NB4 (cell line): ENCODE measurements around the gene MBOAT2.
"Not testable (repeated sequence)": the region's sequence is repeated elsewhere in the genome, so short reads cannot be mapped to it uniquely, and the experiment has no call there.

Experiments
- DNase-seq: peaks from one replicate; pipeline ENCODE4 v3.0.0; 2010; ENCODE audit warnings: low read depth
- H3K4me3 ChIP-seq: one replicate; pipeline ENCODE4 v1.5.1; 2011; ENCODE audit warnings: mild to moderate bottlenecking, low read depth, low read length, moderate library complexity
- CTCF ChIP-seq: IDR thresholded peaks from one replicate; pipeline ENCODE4 v1.5.1; 2012; ENCODE audit warnings: low read depth, low read length
- MAX ChIP-seq: IDR thresholded peaks from 2 replicates; pipeline ENCODE4 v1.6.1; 2011; ENCODE audit warnings: low read depth, low read length
- MYC ChIP-seq: IDR thresholded peaks from 2 replicates; pipeline ENCODE4 v1.6.1; 2011; ENCODE audit warnings: low read depth, low read length
- POLR2A ChIP-seq: IDR thresholded peaks from 2 replicates; pipeline ENCODE4 v1.6.1; 2011; ENCODE audit warnings: mild to moderate bottlenecking; ENCODE audit not compliant: insufficient read length; ENCODE audit errors: extremely low read depth

MBOAT2 gene

GRCh38 chr2:9003616-9004337, at the start of gene MBOAT2:
TSS of gene MBOAT2 (minus strand) at chr2:9003684. CDS start at chr2:9003614, 70 bp downstream.
- H3K4me3 ChIP-seq = peak within 1 kb of the TSS; percentile 29
- peak; percentile 88 for DNase-seq
- no peak for TF ChIP-seq MYC
- no peak for TF ChIP-seq MAX
- TF ChIP-seq CTCF = no peak
- no peak for TF ChIP-seq POLR2A

GRCh38 chr2:9052821-9053533, 49.5 kb upstream of the MBOAT2 start:
- TF ChIP-seq MYC (no peak), MAX (no peak), POLR2A (no peak), CTCF (no peak)
- no peak overlapping the region for H3K4me3 ChIP-seq
- no peak for DNase-seq

GRCh38 chr2:9051451-9051850, 48.0 kb upstream of the MBOAT2 start:
- DNase-seq, H3K4me3 ChIP-seq: not testable (repeated sequence)

- no peak overlapping the region for H3K4me3 ChIP-seq
- no peak for DNase-seq
- TF ChIP-seq POLR2A = no peak
- TF ChIP-seq MAX = no peak
- TF ChIP-seq CTCF = no peak
- TF ChIP-seq MYC = no peak
Measured at GRCh38 chr2:9050122-9050809, 46.8 kb upstream of the MBOAT2 start.

GRCh38 chr2:9045595-9045994, 42.1 kb upstream of the MBOAT2 start:
- no peak overlapping the region for H3K4me3 ChIP-seq
- no peak for DNase-seq
- TF ChIP-seq CTCF (no peak), MYC (no peak), POLR2A (no peak), MAX (no peak)

GRCh38 chr2:9043491-9043890, 40.0 kb upstream of the MBOAT2 start:
- DNase-seq = not testable (repeated sequence)

More at GRCh38 chr2:9043491-9043890, 40.0 kb upstream of the MBOAT2 start:
- not testable (repeated sequence) for H3K4me3 ChIP-seq
